HL-60 (cell line): ENCODE results near the gene NAV2.

ENCODE experiments used
- CTCF ChIP-seq: IDR thresholded peaks from one replicate; pipeline ENCODE4 v1.5.1; 2011; ENCODE audit warnings: low read length, control low read depth, inconsistent platforms; ENCODE audit not compliant: insufficient read depth
- GABPA ChIP-seq: IDR thresholded peaks from 2 replicates; pipeline ENCODE4 v1.6.1; 2012; ENCODE audit warnings: low read depth
- POLR2AphosphoS5 ChIP-seq: IDR thresholded peaks from 2 replicates; pipeline ENCODE4 v1.6.1; 2012; ENCODE audit warnings: low read depth
- REST ChIP-seq: IDR thresholded peaks from 2 replicates; pipeline ENCODE4 v1.6.1; 2012; ENCODE audit warnings: low read depth; ENCODE audit not compliant: insufficient replicate concordance
- SPI1 ChIP-seq: IDR thresholded peaks from 2 replicates; pipeline ENCODE4 v1.6.1; 2012; ENCODE audit warnings: low read depth, mild to moderate bottlenecking, borderline replicate concordance

- TF ChIP-seq CTCF = no peak
- TF ChIP-seq POLR2AphosphoS5 = no peak
- no peak for TF ChIP-seq REST
- no peak for TF ChIP-seq GABPA
- TF ChIP-seq SPI1 = no peak
Measured at GRCh38 chr11:19747634-19748033, 35.0 kb downstream of the NAV2 start.
